Peyer's patch (tissue), 4 donors: Measurements from ENCODE around the gene LCE2B. TPM values are rescaled to one million over a fixed set of nuclear protein-coding genes. Genes with fewer than 3 reads are reported as not detected.
A peak's percentile ranks its signal among the peaks of the same experiment; 100 is the strongest.
"Not testable (repeated sequence)": the region's sequence is repeated elsewhere in the genome, so short reads cannot be mapped to it uniquely, and the experiment has no call there.

ENCODE experiments used
- DNase-seq, 3 donors: peaks; one replicate each; pipeline ENCODE4 v3.0.0-alpha.2; 2017 to 2019
- H3K27ac ChIP-seq, 4 donors: fragments of 200-600 bp; sonication (generic); one replicate each; pipeline ENCODE4 v1.5.1; 2016 to 2019
- H3K27me3 ChIP-seq, 2 donors: fragments of 200-600 bp; sonication (generic); one replicate each; pipeline ENCODE4 v1.5.1; 2019
- H3K36me3 ChIP-seq, 3 donors: fragments of 200-600 bp; sonication (generic); one replicate each; pipeline ENCODE4 v1.5.1; 2016 to 2019
- H3K4me1 ChIP-seq, 4 donors: fragments of 200-600 bp; sonication (generic); one replicate each; pipeline ENCODE4 v1.5.1; 2016 to 2019
- H3K4me3 ChIP-seq, 4 donors: fragments of 200-600 bp; sonication (generic); 1 replicate in 3 of 4; 2 replicates in 1 of 4; pipeline ENCODE4 v1.5.1; 2016 to 2019; ENCODE audit warnings: mild to moderate bottlenecking in 1 of 4
- H3K9me3 ChIP-seq, 4 donors: fragments of 200-600 bp; sonication (generic); one replicate each; pipeline ENCODE4 v1.5.1; 2016 to 2019; ENCODE audit warnings: mild to moderate bottlenecking in 1 of 4
- CTCF ChIP-seq, 6 experiments: fragments of 450-650 bp in 4 of 6; fragments of 200-600 bp in 2 of 6; sonication (generic) in 1 of 6; IDR thresholded peaks; one replicate each; pipeline ENCODE4 v1.5.1; 2017 to 2019; ENCODE audit warnings: antibody characterized with exemption in 6 of 6, mild to moderate bottlenecking in 3 of 6, moderate library complexity in 1 of 6
- POLR2A ChIP-seq, 2 donors: fragments of 450-650 bp; IDR thresholded peaks; one replicate each; pipeline ENCODE4 v1.5.1; 2017; ENCODE audit warnings: antibody characterized with exemption in 2 of 2, mild to moderate bottlenecking in 2 of 2, moderate library complexity in 2 of 2
- total RNA-seq, 4 donors: library from RNA; depleted of rRNA; stranded (reverse); fragments of >200 nt; gene quantifications; one replicate each; pipeline ENCODE4 v1.1.0, GENCODE V29; 2016

Gene LCE2B
- not detected for total RNA-seq

GRCh38 chr1:152685823-152686222, at the start of gene LCE2B:
Gene LCE2B, plus strand, starts transcription at chr1:152686123. Its CDS starts 721 bp downstream, at chr1:152686844.
- not testable (repeated sequence) for H3K4me3 ChIP-seq, H3K27me3 ChIP-seq, H3K9me3 ChIP-seq, H3K4me1 ChIP-seq, H3K27ac ChIP-seq, DNase-seq, H3K36me3 ChIP-seq

GRCh38 chr1:152640351-152640750, 45.6 kb upstream of the LCE2B start:
- H3K36me3 ChIP-seq, result no peaks in the 10 kb centered on the region
- DNase-seq, result no peak
- H3K9me3 ChIP-seq, result no peaks in the 10 kb centered on the region
- no peak overlapping the region for H3K27ac ChIP-seq
- no peaks in the 10 kb centered on the region for H3K4me1 ChIP-seq
- TF ChIP-seq POLR2A (IDR thresholded peaks at IDR 0.05) (no peak), CTCF (IDR thresholded peaks at IDR 0.05) (no peak)
- H3K27me3 ChIP-seq, result no peaks in the 10 kb centered on the region
- H3K4me3 ChIP-seq, result no peak overlapping the region

- Histone ChIP-seq H3K27me3 (no peaks in the 10 kb centered on the region), H3K36me3 (no peaks in the 10 kb centered on the region)
- TF ChIP-seq POLR2A (IDR thresholded peaks at IDR 0.05) (no peak), CTCF (IDR thresholded peaks at IDR 0.05) (no peak)
Measured at GRCh38 chr1:152643945-152644344, 42.0 kb upstream of the LCE2B start.

DNA sequence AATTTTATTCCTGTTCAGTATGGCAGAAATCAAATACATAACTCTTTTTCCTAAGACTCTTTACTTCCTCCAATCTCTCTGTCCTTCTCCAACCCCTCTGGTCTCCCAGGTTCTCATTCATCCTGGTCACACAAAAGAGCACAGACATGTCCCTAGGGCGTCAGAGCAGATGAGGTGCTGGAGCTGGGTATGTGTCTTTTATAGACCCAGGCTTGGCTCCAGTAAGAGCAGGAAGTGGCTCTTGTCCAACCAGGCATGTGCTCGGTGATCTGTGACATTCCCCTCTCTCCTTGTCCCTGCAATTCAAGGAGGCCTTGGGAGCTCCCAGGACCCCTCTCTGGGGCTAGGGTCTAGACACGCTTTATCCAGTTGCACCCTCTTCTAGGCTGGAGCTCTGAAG, 40.8 kb upstream of the LCE2B start:
- H3K4me1 ChIP-seq, result no peaks in the 10 kb centered on the region
- H3K4me3 ChIP-seq, result no peak overlapping the region
- H3K9me3 ChIP-seq, result no peaks in the 10 kb centered on the region
- H3K27ac ChIP-seq, result no peak overlapping the region
- H3K36me3 ChIP-seq, result no peaks in the 10 kb centered on the region
- TF ChIP-seq POLR2A (IDR thresholded peaks at IDR 0.05) (no peak), CTCF (IDR thresholded peaks at IDR 0.05) (no peak)
- no peaks in the 10 kb centered on the region for H3K27me3 ChIP-seq
- no peak for DNase-seq

More at GRCh38 chr1:152643945-152644344, 42.0 kb upstream of the LCE2B start:
- Histone ChIP-seq H3K9me3 (no peaks in the 10 kb centered on the region), H3K4me3 (no peak overlapping the region), H3K4me1 (no peaks in the 10 kb centered on the region), H3K27ac (no peak overlapping the region)
- DNase-seq, result no peak

DNA sequence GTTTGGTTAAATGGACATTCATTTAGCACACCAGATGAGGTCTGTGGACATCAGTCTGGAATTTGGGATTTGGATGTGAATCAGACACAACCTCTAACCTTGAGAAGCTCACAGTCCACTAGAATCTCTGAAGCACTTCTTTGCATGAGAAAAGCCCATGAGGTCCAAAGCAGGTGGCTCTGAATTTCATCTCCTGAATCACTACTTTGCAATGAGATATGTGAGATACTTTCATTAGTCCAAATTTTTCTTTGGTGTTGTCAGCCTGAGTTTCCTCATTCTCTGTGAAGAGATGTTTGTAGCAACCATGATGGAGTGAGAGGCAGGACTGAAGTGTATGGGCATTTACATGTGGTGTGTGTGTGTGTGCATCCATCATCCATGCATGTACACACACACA, 39.3 kb upstream of the LCE2B start:
- no peaks in the 10 kb centered on the region for H3K9me3 ChIP-seq
- no peak overlapping the region for H3K27ac ChIP-seq
- DNase-seq, result no peak
- no peak for TF ChIP-seq CTCF (IDR thresholded peaks at IDR 0.05)
- TF ChIP-seq POLR2A (IDR thresholded peaks at IDR 0.05), result no peak
- H3K4me1 ChIP-seq, result no peaks in the 10 kb centered on the region
- H3K36me3 ChIP-seq, result no peaks in the 10 kb centered on the region
- H3K4me3 ChIP-seq, result no peak overlapping the region
- no peaks in the 10 kb centered on the region for H3K27me3 ChIP-seq

DNA sequence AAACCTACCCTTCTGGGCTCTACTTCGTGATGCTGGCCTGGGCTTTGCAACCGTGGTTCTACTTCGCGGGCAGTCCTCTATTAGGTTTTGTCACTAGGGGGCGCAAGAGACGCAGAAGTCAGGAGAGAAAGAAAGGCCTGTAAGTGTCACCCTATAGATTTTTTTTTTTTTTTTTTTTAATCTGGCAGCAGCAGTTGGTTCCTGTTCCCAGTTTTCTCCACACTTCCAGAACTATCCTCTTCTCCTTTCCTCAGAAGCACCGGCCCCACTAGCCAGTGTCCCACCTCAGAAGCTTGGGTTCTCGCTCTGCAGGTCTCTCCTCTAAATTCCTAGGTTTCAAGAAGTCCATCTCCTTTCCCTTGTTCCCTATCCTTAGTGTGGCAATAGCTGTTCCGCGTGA, 31.8 kb upstream of the LCE2B start:
- peak; percentile 12 to 44 (median 32) for TF ChIP-seq CTCF (IDR thresholded peaks at IDR 0.05)
- TF ChIP-seq POLR2A (IDR thresholded peaks at IDR 0.05), result no peak
- Histone ChIP-seq H3K36me3 (no peaks in the 10 kb centered on the region), H3K27me3 (no peaks in the 10 kb centered on the region), H3K4me3 (no peak overlapping the region), H3K4me1 (no peaks in the 10 kb centered on the region), H3K9me3 (no peaks in the 10 kb centered on the region), H3K27ac (no peak overlapping the region)
- peak in 1 of 3 donors; percentile 74 for DNase-seq
